ENCODE data around the gene LRRC1. TPM values are rescaled to one million over a fixed set of nuclear protein-coding genes. Genes with fewer than 3 reads are reported as not detected.

Gene LRRC1
- polyA plus RNA-seq, 1 donor (not counting 4 experiments of a cell fraction or from before 2014, with no cell fraction given): 19.7 TPM

DNA sequence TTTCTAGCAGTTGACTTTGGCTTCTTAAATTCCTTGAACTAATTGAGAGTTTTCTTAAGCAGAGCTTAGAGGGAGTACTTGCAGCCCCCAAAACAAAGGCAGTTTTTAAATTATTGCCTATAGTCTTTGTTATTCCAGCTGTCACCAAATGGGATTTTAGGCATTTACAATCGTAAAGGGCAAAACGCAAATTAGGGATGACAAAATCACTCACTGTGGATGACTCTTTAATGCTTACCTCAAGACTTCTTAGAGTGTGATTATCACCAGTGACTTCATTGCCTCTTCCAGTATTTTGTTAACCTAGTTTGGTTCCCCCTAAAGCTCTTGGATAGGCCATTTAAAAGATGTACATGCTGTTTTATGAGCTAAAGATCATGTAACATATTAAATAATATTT lies 126.8 kb downstream of the LRRC1 start:
- Histone ChIP-seq H3K9me1 (ENCODE audit: control insufficient read depth, extremely low read depth, insufficient read depth, low read length) (no peaks in the 10 kb centered on the region), H3K79me2 (ENCODE audit: control insufficient read depth, insufficient read depth, low read length) (no peaks in the 10 kb centered on the region), H2AFZ (ENCODE audit: control insufficient read depth, low read length) (no peak overlapping the region), H3K36me3 (ENCODE audit: control insufficient read depth in 2 of 2, extremely low read depth in 1 of 2, insufficient read depth in 2 of 2, low read length in 2 of 2) (peaks cover 8 to 15% of the 10 kb centered on the region in 2 experiments), H4K20me1 (ENCODE audit: control insufficient read depth, extremely low read depth, insufficient read depth, low read length) (no peaks in the 10 kb centered on the region), H3K4me3 (ENCODE audit: control insufficient read depth in 2 of 3, extremely low read depth in 1 of 3, insufficient read depth in 2 of 3, low read depth in 1 of 3, low read length in 3 of 3) (no peak overlapping the region), H3K9me3 (ENCODE audit: control insufficient read depth, low read depth, low read length) (no peaks in the 10 kb centered on the region), H3K9ac (ENCODE audit: control insufficient read depth, extremely low read depth, insufficient read depth, low read length) (no peak overlapping the region), H3K27me3 (ENCODE audit: control insufficient read depth, extremely low read depth, insufficient read depth, low read length) (no peaks in the 10 kb centered on the region), H3K27ac (ENCODE audit: control insufficient read depth, insufficient read depth, low read length) (no peak overlapping the region), H3K4me2 (ENCODE audit: control insufficient read depth, extremely low read depth, insufficient read depth, low read depth, low read length) (no peak overlapping the region), H3K4me1 (ENCODE audit: control insufficient read depth, extremely low read depth, insufficient read depth, low read length) (peaks cover 5% of the 10 kb centered on the region)
- dilution Hi-C loops (cut with MboI; ENCODE audit: extremely low pct_ligation_motif_present, low sequenced_read_pairs): no loop called here
- DNase-seq (ENCODE audit: low read depth, low spot score) (no peak), FAIRE-seq (no peak)
- TF ChIP-seq EZH2 (IDR thresholded peaks at IDR 0.05; ENCODE audit: low read length): no peak
- no peak for TF ChIP-seq CTCF (optimal IDR thresholded peaks at IDR 0.05 in 1 of 3, IDR thresholded peaks at IDR 0.05 in 1 of 3, conservative IDR thresholded peaks at IDR 0.05 in 1 of 3; ENCODE audit: extremely low read depth in 1 of 3, insufficient read depth in 2 of 3, low read length in 3 of 3)

DNA sequence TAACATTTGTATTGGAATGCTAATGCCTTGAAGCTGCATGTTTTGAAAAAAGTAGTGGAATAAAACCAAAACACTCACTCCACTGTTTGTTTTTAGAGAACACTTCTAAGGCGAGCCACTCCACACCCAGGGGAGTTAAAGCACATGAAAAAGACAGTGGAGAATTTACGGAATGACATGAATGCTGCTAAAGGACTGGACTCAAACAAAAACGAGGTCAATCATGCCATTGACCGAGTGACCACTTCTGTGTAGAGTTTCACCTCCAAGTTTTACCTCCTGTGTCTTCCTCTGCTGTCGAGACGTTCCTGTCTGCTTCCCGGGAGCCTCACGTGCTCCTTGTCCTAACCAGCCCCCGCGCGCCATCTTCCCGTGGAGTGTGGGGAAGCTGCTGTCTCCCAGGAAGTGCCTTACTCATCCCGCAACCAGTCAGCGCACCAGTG lies 127.8 kb downstream of the LRRC1 start:
- no peaks in the 10 kb centered on the region for H3K27me3 ChIP-seq (ENCODE audit: control insufficient read depth, extremely low read depth, insufficient read depth, low read length)
- no peak overlapping the region for H3K27ac ChIP-seq (ENCODE audit: control insufficient read depth, insufficient read depth, low read length)
- H3K9me1 ChIP-seq (ENCODE audit: control insufficient read depth, extremely low read depth, insufficient read depth, low read length): no peaks in the 10 kb centered on the region
- TF ChIP-seq CTCF (optimal IDR thresholded peaks at IDR 0.05 in 1 of 3, IDR thresholded peaks at IDR 0.05 in 1 of 3, conservative IDR thresholded peaks at IDR 0.05 in 1 of 3; ENCODE audit: extremely low read depth in 1 of 3, insufficient read depth in 2 of 3, low read length in 3 of 3) (no peak), EZH2 (IDR thresholded peaks at IDR 0.05; ENCODE audit: low read length) (no peak)
- FAIRE-seq (no peak), DNase-seq (ENCODE audit: low read depth, low spot score) (no peak)
- H2AFZ ChIP-seq (ENCODE audit: control insufficient read depth, low read length): no peak overlapping the region
- H3K36me3 ChIP-seq (ENCODE audit: control insufficient read depth in 2 of 2, extremely low read depth in 1 of 2, insufficient read depth in 2 of 2, low read length in 2 of 2): peaks cover 8 to 14% of the 10 kb centered on the region in 2 experiments
- H4K20me1 ChIP-seq (ENCODE audit: control insufficient read depth, extremely low read depth, insufficient read depth, low read length): no peaks in the 10 kb centered on the region
- no peaks in the 10 kb centered on the region for H3K79me2 ChIP-seq (ENCODE audit: control insufficient read depth, insufficient read depth, low read length)
- H3K4me3 ChIP-seq (ENCODE audit: control insufficient read depth in 2 of 3, extremely low read depth in 1 of 3, insufficient read depth in 2 of 3, low read depth in 1 of 3, low read length in 3 of 3): no peak overlapping the region
- H3K9ac ChIP-seq (ENCODE audit: control insufficient read depth, extremely low read depth, insufficient read depth, low read length): no peak overlapping the region
- dilution Hi-C loops (cut with MboI; ENCODE audit: extremely low pct_ligation_motif_present, low sequenced_read_pairs): no loop called here
- peaks cover 14% of the 10 kb centered on the region for H3K4me1 ChIP-seq (ENCODE audit: control insufficient read depth, extremely low read depth, insufficient read depth, low read length)
- no peak overlapping the region for H3K4me2 ChIP-seq (ENCODE audit: control insufficient read depth, extremely low read depth, insufficient read depth, low read depth, low read length)
- H3K9me3 ChIP-seq (ENCODE audit: control insufficient read depth, low read depth, low read length): no peaks in the 10 kb centered on the region

Data from keratinocyte (primary cell).